ENCODE measurements around the gene LRRC3C. TPM values are rescaled to one million over a fixed set of nuclear protein-coding genes. Genes with fewer than 3 reads are reported as not detected.

LRRC3C gene
- polyA plus RNA-seq, 1 donor from 2014 or later, result not detected

- no peak overlapping the region for H3K4me2 ChIP-seq (ENCODE audit: low read length)
- H3K27me3 ChIP-seq (ENCODE audit: insufficient read depth, low read depth, low read length), result no peaks in the 10 kb centered on the region
- no peak overlapping the region for H3K4me3 ChIP-seq (ENCODE audit: low read length)
- TF ChIP-seq POLR2AphosphoS5 (IDR thresholded peaks at IDR 0.05), result no peak
- H3K79me2 ChIP-seq (replicated peaks; ENCODE audit: insufficient read depth, low read length), result no peaks in the 10 kb centered on the region
- H3K9me2 ChIP-seq (ENCODE audit: insufficient read depth, low read length), result no peaks in the 10 kb centered on the region
- H4K20me1 ChIP-seq (ENCODE audit: insufficient read depth), result no peaks in the 10 kb centered on the region
- no peaks in the 10 kb centered on the region for H3K9me3 ChIP-seq (ENCODE audit: low read length)
- no peaks in the 10 kb centered on the region for H3K36me3 ChIP-seq (ENCODE audit: insufficient read depth, low read length)
- no peak overlapping the region for H2AFZ ChIP-seq (ENCODE audit: low read depth, low read length)
- H3K9ac ChIP-seq (ENCODE audit: low read length), result no peak overlapping the region
- H3F3A ChIP-seq (ENCODE audit: insufficient read depth, low read length, poor library complexity, severe bottlenecking), result no peaks in the 10 kb centered on the region
- H3K27ac ChIP-seq (ENCODE audit: low read length), result no peak overlapping the region
Measured at GRCh38 chr17:39974433-39974832, 46.9 kb downstream of the LRRC3C start.

- Histone ChIP-seq H3K4me2 (ENCODE audit: low read length) (no peak overlapping the region), H3K9ac (ENCODE audit: low read length) (no peak overlapping the region), H3K27ac (ENCODE audit: low read length) (no peak overlapping the region), H3K36me3 (ENCODE audit: insufficient read depth, low read length) (no peaks in the 10 kb centered on the region), H3K27me3 (ENCODE audit: insufficient read depth, low read depth, low read length) (no peaks in the 10 kb centered on the region), H3K9me3 (ENCODE audit: low read length) (no peaks in the 10 kb centered on the region), H3K4me3 (ENCODE audit: low read length) (no peak overlapping the region), H3K79me2 (replicated peaks; ENCODE audit: insufficient read depth, low read length) (no peaks in the 10 kb centered on the region), H3K9me2 (ENCODE audit: insufficient read depth, low read length) (no peaks in the 10 kb centered on the region), H3F3A (ENCODE audit: insufficient read depth, low read length, poor library complexity, severe bottlenecking) (no peaks in the 10 kb centered on the region), H2AFZ (ENCODE audit: low read depth, low read length) (no peak overlapping the region), H4K20me1 (ENCODE audit: insufficient read depth) (no peaks in the 10 kb centered on the region)
- TF ChIP-seq REST (IDR thresholded peaks at IDR 0.05; ENCODE audit: borderline replicate concordance) (no peak), EP300 (conservative IDR thresholded peaks at IDR 0.05; ENCODE audit: poor library complexity, severe bottlenecking) (no peak), RAD21 (conservative IDR thresholded peaks at IDR 0.05) (no peak), MXI1 (conservative IDR thresholded peaks at IDR 0.05; ENCODE audit: poor library complexity, severe bottlenecking) (no peak), SMC3 (conservative IDR thresholded peaks at IDR 0.05; ENCODE audit: poor library complexity) (no peak), POLR2AphosphoS5 (IDR thresholded peaks at IDR 0.05) (no peak), TAF1 (IDR thresholded peaks at IDR 0.05; ENCODE audit: low read depth) (no peak), EZH2 (IDR thresholded peaks at IDR 0.05; ENCODE audit: borderline replicate concordance, insufficient read depth, low read length, poor library complexity, severe bottlenecking) (no peak), CTCF (IDR thresholded peaks at IDR 0.05; ENCODE audit: poor library complexity, severe bottlenecking) (no peak)
Measured at GRCh38 chr17:39975801-39976200, 48.3 kb downstream of the LRRC3C start.

Data from neural cell (in vitro differentiated cells).